Ascending aorta (tissue), 2 donors: ENCODE data around the gene SLC22A17. TPM values are rescaled to one million over a fixed set of nuclear protein-coding genes. Genes with fewer than 3 reads are reported as not detected.

Experiments
- DNase-seq, 2 donors: peaks; one replicate each; pipeline ENCODE4 v3.0.0-alpha.2; 2019; ENCODE audit warnings: low spot score in 2 of 2
- H3K27ac ChIP-seq, 2 donors: fragments of 200-600 bp; sonication (generic); one replicate each; pipeline ENCODE4 v1.5.1; 2016 to 2017; ENCODE audit warnings: mild to moderate bottlenecking in 1 of 2
- H3K27me3 ChIP-seq: fragments of 200-600 bp; sonication (generic); one replicate; pipeline ENCODE4 v1.5.1; 2017
- H3K36me3 ChIP-seq, 2 donors: fragments of 200-600 bp; sonication (generic); one replicate each; pipeline ENCODE4 v1.5.1; 2016
- H3K4me1 ChIP-seq, 2 donors: fragments of 200-600 bp; sonication (generic); one replicate each; pipeline ENCODE4 v1.5.1; 2016 to 2017; ENCODE audit warnings: mild to moderate bottlenecking in 1 of 2
- H3K4me3 ChIP-seq, 2 donors: fragments of 200-600 bp; sonication (generic); one replicate each; pipeline ENCODE4 v1.5.1; 2016 to 2017; ENCODE audit warnings: mild to moderate bottlenecking in 1 of 2
- H3K9me3 ChIP-seq, 2 donors: fragments of 200-600 bp; sonication (generic); one replicate each; pipeline ENCODE4 v1.5.1; 2016
- intact Hi-C: fragments of 100-400 bp; cut with DNase I; formaldehyde crosslinking; loops from one replicate; pipeline ENCODE4 v1.15.1; 2023
- total RNA-seq: library from RNA; depleted of rRNA; stranded (reverse); fragments of >200 nt; gene quantifications from one replicate; pipeline ENCODE4 v1.1.0, GENCODE V29; 2016
- TF ChIP-seq, protein P1 (sequence below), 3 experiments: fragments of 200-600 bp in 2 of 3; fragments of 450-650 bp in 1 of 3; sonication (generic) in 2 of 3; IDR thresholded peaks; one replicate each; pipeline ENCODE4 v1.5.1; 2016 to 2019; ENCODE audit warnings: antibody characterized with exemption in 3 of 3, mild to moderate bottlenecking in 1 of 3, moderate library complexity in 1 of 3

The SLC22A17 gene
- total RNA-seq, 1 donor from 2014 or later = 89.7 TPM

- Histone ChIP-seq H3K27ac (no peak overlapping the region), H3K27me3 (no peaks in the 10 kb centered on the region), H3K9me3 (no peaks in the 10 kb centered on the region), H3K4me3 (no peak overlapping the region), H3K36me3 (no peaks in the 10 kb centered on the region), H3K4me1 (no peaks in the 10 kb centered on the region)
- intact Hi-C loops = loop anchor here (1.0 kb wide), 2 partner anchors 52 to 115 kb away; no protein-coding TSS in a partner anchor
- TF ChIP-seq, protein P1, sequence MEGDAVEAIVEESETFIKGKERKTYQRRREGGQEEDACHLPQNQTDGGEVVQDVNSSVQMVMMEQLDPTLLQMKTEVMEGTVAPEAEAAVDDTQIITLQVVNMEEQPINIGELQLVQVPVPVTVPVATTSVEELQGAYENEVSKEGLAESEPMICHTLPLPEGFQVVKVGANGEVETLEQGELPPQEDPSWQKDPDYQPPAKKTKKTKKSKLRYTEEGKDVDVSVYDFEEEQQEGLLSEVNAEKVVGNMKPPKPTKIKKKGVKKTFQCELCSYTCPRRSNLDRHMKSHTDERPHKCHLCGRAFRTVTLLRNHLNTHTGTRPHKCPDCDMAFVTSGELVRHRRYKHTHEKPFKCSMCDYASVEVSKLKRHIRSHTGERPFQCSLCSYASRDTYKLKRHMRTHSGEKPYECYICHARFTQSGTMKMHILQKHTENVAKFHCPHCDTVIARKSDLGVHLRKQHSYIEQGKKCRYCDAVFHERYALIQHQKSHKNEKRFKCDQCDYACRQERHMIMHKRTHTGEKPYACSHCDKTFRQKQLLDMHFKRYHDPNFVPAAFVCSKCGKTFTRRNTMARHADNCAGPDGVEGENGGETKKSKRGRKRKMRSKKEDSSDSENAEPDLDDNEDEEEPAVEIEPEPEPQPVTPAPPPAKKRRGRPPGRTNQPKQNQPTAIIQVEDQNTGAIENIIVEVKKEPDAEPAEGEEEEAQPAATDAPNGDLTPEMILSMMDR (IDR thresholded peaks at IDR 0.05) = no peak
- DNase-seq = no peak
Measured at GRCh38 chr14:23380197-23380914, 27.7 kb upstream of the SLC22A17 start.

- intact Hi-C loops = loop anchor here (1.0 kb wide), 2 partner anchors 51 to 114 kb away; no protein-coding TSS in a partner anchor
- H3K9me3 ChIP-seq = no peaks in the 10 kb centered on the region
- H3K4me3 ChIP-seq = no peak overlapping the region
- TF ChIP-seq, protein P1 (IDR thresholded peaks at IDR 0.05) = peak; percentile 84 to 93 (median 84)
- H3K27me3 ChIP-seq = no peaks in the 10 kb centered on the region
- DNase-seq = no peak
- H3K4me1 ChIP-seq = no peaks in the 10 kb centered on the region
- no peaks in the 10 kb centered on the region for H3K36me3 ChIP-seq
- no peak overlapping the region for H3K27ac ChIP-seq
Measured at GRCh38 chr14:23379366-23380196, 26.9 kb upstream of the SLC22A17 start.

DNA sequence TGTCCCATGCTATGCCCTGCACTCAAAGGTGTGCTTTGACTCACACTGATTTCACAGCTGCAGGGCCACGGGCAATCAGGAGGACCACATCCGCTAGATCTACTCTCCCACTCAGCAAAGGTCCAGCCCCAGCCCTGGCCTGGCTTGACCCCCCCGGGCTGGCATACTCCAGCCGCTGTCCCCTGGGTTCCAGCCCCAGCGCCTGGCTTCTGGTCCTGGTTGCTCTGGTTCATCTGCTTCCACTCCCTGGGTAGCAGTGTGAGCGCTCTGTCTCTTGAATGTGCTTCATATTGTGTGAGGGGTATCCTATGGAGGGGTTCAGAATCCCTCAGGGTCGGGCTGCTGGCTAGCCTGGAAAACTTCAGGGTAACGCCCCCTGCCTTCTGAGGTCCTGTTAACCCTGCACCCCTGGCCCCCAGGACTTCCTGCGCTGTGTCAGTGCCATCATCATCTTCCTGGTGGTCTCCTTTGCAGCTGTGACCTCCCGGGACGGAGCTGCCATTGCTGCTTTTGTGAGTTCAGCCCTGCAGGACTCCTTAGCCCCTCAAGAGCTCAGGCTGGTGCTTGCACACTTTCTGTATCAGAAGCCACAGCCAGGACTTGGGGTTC, 26.0 kb upstream of the SLC22A17 start:
- H3K4me1 ChIP-seq = no peaks in the 10 kb centered on the region
- H3K4me3 ChIP-seq = no peak overlapping the region
- H3K36me3 ChIP-seq = no peaks in the 10 kb centered on the region
- DNase-seq = no peak
- H3K27ac ChIP-seq = no peak overlapping the region
- TF ChIP-seq, protein P1 (IDR thresholded peaks at IDR 0.05) = no peak
- no peaks in the 10 kb centered on the region for H3K9me3 ChIP-seq
- intact Hi-C loops = no loop called here
- H3K27me3 ChIP-seq = no peaks in the 10 kb centered on the region

DNA sequence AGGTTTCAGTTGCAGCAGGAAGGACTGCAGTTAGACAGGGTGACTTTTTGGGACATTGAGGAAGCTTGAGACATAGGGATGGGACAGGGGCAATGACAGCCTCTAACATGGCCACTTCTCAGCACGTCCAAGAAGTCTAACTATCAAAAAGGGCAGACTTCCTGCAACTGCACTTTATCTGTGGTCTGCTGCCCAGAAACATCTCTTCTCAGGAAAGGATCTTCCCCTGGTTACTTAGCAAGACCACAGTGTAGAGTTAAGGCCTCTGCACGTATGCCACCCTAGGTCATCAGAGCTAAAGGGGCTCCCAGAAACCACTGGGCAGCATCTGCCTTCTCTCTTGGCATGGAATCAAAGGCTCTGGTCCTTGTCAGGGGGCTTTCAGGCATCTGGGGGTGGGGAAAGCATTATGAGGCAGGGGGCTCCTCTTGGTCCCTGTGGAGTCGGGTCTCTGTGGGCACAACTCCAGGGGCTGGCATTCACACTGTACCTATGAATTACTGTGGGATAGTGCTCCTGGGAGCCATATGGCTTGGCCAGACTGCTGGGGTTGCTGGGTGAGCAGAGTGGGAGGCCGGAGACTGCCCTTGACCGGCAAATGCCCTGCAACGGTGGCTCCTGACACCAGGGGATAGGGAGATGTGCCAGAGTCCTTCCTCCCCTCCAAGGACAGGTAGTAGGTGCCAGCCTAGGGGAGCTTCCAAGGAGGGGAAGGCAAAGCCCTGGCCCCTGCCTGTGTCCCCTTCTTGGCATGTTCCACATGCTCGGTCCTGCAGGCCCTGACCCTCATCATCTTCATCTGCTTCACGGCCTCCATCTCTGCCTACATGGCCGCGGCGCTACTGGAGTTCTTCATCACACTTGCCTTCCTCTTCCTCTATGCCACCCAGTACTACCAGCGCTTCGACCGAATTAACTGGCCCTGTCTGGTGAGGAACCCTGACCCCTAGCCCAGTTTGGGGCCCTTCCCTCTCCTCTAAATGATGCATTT, 25.2 kb upstream of the SLC22A17 start:
- Histone ChIP-seq H3K27ac (peak overlapping the region; percentile 26 to 62), H3K4me3 (no peak overlapping the region), H3K36me3 (no peaks in the 10 kb centered on the region), H3K9me3 (no peaks in the 10 kb centered on the region), H3K4me1 (no peaks in the 10 kb centered on the region), H3K27me3 (no peaks in the 10 kb centered on the region)
- no peak for DNase-seq
- intact Hi-C loops = no loop called here
- TF ChIP-seq, protein P1 (IDR thresholded peaks at IDR 0.05) = no peak

DNA sequence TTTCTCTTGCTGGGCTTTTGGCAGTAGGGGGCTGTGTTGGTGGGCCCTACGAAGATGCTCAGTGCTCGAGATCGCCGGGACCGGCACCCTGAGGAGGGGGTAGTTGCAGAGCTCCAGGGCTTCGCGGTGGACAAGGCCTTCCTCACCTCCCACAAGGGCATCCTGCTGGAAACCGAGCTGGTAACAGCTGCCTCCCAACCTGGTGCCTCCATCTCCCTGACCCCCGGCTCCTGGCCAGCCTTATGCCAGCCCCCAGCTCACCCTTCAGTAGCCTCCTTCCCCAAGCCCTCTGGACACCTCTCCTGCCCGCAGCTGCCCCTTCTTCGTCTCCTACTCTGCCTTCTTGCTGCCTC, 24.5 kb upstream of the SLC22A17 start:
- intact Hi-C loops = no loop called here
- Histone ChIP-seq H3K27ac (peak overlapping the region; percentile 26 to 62), H3K27me3 (no peaks in the 10 kb centered on the region), H3K36me3 (no peaks in the 10 kb centered on the region), H3K4me3 (peak overlapping the region in 1 of 2 donors; percentile 55), H3K4me1 (no peaks in the 10 kb centered on the region), H3K9me3 (no peaks in the 10 kb centered on the region)
- TF ChIP-seq, protein P1 (IDR thresholded peaks at IDR 0.05) = no peak
- DNase-seq = no peak
